CD4-positive, alpha-beta T cell (primary cell): ENCODE results near the gene GAST. TPM values are rescaled to one million over a fixed set of nuclear protein-coding genes. Genes with fewer than 3 reads are reported as not detected.

Experiments
- ATAC-seq: fragments of 200-7000 bp; cut with Tn5 transposase; one replicate; pipeline ENCODE4 v1.10.0; 2022; ENCODE audit warnings: mild to moderate bottlenecking; ENCODE audit not compliant: poor library complexity
- CTCF ChIA-PET: fragments of 350-600 bp; sonication (Branson Sonifier 250); formaldehyde crosslinking; loops from one replicate; lab custom pipeline; 2021; ENCODE audit warnings: antibody characterized with exemption, inconsistent platforms; lab: Charles Lee
- POLR2A ChIA-PET: fragments of 350-600 bp; sonication (Branson Sonifier 250); formaldehyde crosslinking; loops from one replicate; lab custom pipeline; 2021; ENCODE audit warnings: antibody characterized with exemption, inconsistent platforms; lab: Charles Lee
- DNase-seq, 14 experiments: peaks; one replicate each; pipeline ENCODE4 v3.0.0-alpha.2; 2013 to 2020; ENCODE audit warnings: mixed read lengths in 2 of 14
- H3K27ac ChIP-seq, 2 donors: one replicate each; pipeline versions ENCODE4 v1.5.1 to v1.7.0; 2013; ENCODE audit warnings: low read length in 2 of 2, low read depth in 1 of 2, mild to moderate bottlenecking in 1 of 2
- H3K27me3 ChIP-seq, 2 experiments: 1 replicate in 1 of 2; 2 replicates in 1 of 2; pipeline versions ENCODE4 v1.6.1 to v1.7.0; 2013; ENCODE audit warnings: low read length in 2 of 2, control low read depth in 1 of 2, mild to moderate bottlenecking in 1 of 2, moderate library complexity in 1 of 2; ENCODE audit not compliant: insufficient read depth in 2 of 2, control insufficient read depth in 1 of 2
- H3K36me3 ChIP-seq: one replicate; pipeline ENCODE4 v1.6.1; 2013; ENCODE audit warnings: low read length, control low read depth; ENCODE audit not compliant: insufficient read depth
- H3K4me1 ChIP-seq: one replicate; pipeline ENCODE4 v1.6.1; 2013; ENCODE audit warnings: low read length, control low read depth; ENCODE audit not compliant: insufficient read depth
- H3K4me3 ChIP-seq: one replicate; pipeline ENCODE4 v1.5.1; 2013; ENCODE audit warnings: mild to moderate bottlenecking, low read length, moderate library complexity
- H3K9me3 ChIP-seq, 2 experiments: 1 replicate in 1 of 2; 2 replicates in 1 of 2; pipeline versions ENCODE4 v1.6.1 to v1.7.0; 2013; ENCODE audit warnings: low read length in 2 of 2, mild to moderate bottlenecking in 2 of 2, control low read depth in 1 of 2, moderate library complexity in 1 of 2; ENCODE audit not compliant: control insufficient read depth in 1 of 2, insufficient read depth in 1 of 2
- H3K27ac Mint-ChIP-seq: one replicate; pipeline ENCODE4 v1.8.0; 2020; ENCODE audit warnings: mixed read lengths
- H3K27me3 Mint-ChIP-seq: one replicate; pipeline ENCODE4 v1.8.0; 2021; ENCODE audit warnings: mixed read lengths
- H3K36me3 Mint-ChIP-seq: one replicate; pipeline ENCODE4 v1.8.0; 2021; ENCODE audit warnings: low read depth, mixed read lengths
- H3K4me1 Mint-ChIP-seq: one replicate; pipeline ENCODE4 v1.8.0; 2021; ENCODE audit warnings: low read depth, mixed read lengths
- H3K4me3 Mint-ChIP-seq: one replicate; pipeline ENCODE4 v1.8.0; 2020; ENCODE audit warnings: mild to moderate bottlenecking, mixed read lengths
- H3K9me3 Mint-ChIP-seq: one replicate; pipeline ENCODE4 v1.8.0; 2020; ENCODE audit warnings: mixed read lengths
- CTCF ChIP-seq: fragments of 200-600 bp; IDR thresholded peaks from one replicate; pipeline ENCODE4 v1.8.0; 2022; ENCODE audit warnings: antibody characterized with exemption, mild to moderate bottlenecking
- intact Hi-C, 2 experiments: fragments of 100-400 bp; cut with DNase I in 1 of 2; cut with micrococcal nuclease in 1 of 2; formaldehyde crosslinking; loops; one replicate each; pipeline versions ENCODE4 v1.15.1 to v1.9.0; 2023 to 2025; cut with DNase I, micrococcal nuclease
- total RNA-seq, 174 experiments: library from RNA in 2 of 174; stranded (reverse) in 2 of 174; gene quantifications; one replicate each; pipeline ENCODE4 v1.2.3 and lab custom pipeline; 2021 to 2026

Gene GAST
- total RNA-seq, 2 experiments from 2014 or later, result not detected

GRCh38 chr17:41686281-41686680, 25.9 kb upstream of the GAST start:
- ChIA-PET CTCF (interaction anchor here (1.0 kb wide), 1 partner anchor 10 kb away, joined by 4 read pairs; no protein-coding TSS in a partner anchor), POLR2A (no interaction called here)
- Histone ChIP-seq H3K4me3 (no peak overlapping the region), H3K36me3 (peaks cover 22% of the 10 kb centered on the region), H3K27me3 (no peaks in the 10 kb centered on the region), H3K9me3 (no peaks in the 10 kb centered on the region), H3K4me1 (peaks cover 36% of the 10 kb centered on the region), H3K27ac (no peak overlapping the region)
- no peak for TF ChIP-seq CTCF
- Mint-ChIP-seq H3K4me1 (peaks cover 33% of the 10 kb centered on the region), H3K27me3 (peaks cover 10% of the 10 kb centered on the region), H3K4me3 (no peak overlapping the region), H3K9me3 (no peaks in the 10 kb centered on the region), H3K27ac (no peak overlapping the region), H3K36me3 (peaks cover 31% of the 10 kb centered on the region)
- intact Hi-C loops, result loop anchor here in 1 of 2 experiments (10.0 kb wide), 1 partner anchor 1041 kb away; the partner anchor contains the start of gene SMARCE1
- ATAC-seq, result no peak
- peak in 1 of 14 experiments; percentile 12 for DNase-seq

DNA sequence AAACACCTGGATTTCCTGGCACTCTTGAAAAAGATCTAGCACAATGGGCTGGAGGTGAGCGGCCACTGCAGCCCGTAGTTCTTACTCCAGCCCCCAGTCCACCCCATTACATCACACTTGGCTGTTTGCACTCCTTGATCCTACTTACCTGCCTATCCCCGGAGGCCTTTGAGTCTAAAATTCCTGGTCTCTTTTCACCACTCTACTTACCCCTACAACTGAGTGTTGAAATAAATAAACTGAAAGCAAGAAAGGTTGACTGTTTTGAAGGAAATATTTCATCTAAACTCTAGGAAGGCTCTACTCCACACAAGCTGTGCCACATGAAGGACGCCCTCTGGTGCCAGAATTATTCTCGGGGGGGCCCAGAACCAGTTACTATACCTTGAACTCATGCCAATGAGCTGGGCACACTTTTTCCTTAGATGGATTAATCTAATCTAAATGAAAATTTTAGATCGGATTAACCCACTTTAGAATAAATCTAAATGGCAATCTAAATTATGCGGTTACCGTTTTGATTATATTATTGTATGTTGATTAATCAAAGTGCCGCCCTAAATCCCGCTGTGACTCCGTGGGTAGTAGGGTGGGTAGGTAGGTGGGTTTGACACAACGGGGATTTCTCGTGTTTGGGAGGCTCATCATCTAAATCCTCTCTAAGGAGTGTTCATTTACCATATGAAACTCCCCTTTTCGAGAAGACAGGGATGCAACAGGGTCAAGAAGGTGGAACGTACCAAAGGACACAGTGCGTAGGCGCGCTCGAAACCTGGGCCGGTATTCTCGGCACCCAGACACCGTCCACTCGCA, 24.1 kb upstream of the GAST start:
- Histone ChIP-seq H3K4me3 (peak overlapping the region; percentile 81), H3K27me3 (no peaks in the 10 kb centered on the region), H3K4me1 (peaks cover 36% of the 10 kb centered on the region), H3K9me3 (no peaks in the 10 kb centered on the region), H3K36me3 (peaks cover 39% of the 10 kb centered on the region), H3K27ac (peak overlapping the region; percentile 99 to 100)
- peak overlapping the region; percentile 99 for H3K4me3 Mint-ChIP-seq
- intact Hi-C loops, result loop anchor here (1.0 to 10.0 kb wide), 4 partner anchors 9 to 1043 kb away; partner anchors contain the start of gene SMARCE1 (in 1 of the 2)
- peak; percentile 58 for TF ChIP-seq CTCF
- H3K36me3 Mint-ChIP-seq, result peaks cover 49% of the 10 kb centered on the region
- DNase-seq (peak; percentile 41 to 82 (median 62)), ATAC-seq (peak; percentile 9)
- peaks cover 10% of the 10 kb centered on the region for H3K27me3 Mint-ChIP-seq
- CTCF ChIA-PET, result interaction anchor here (1.5 to 5.4 kb wide), 5 partner anchors 8 to 139 kb away, joined by 4 to 77 read pairs (median 33); no protein-coding TSS in a partner anchor
- peaks cover 49% of the 10 kb centered on the region for H3K4me1 Mint-ChIP-seq
- no peaks in the 10 kb centered on the region for H3K9me3 Mint-ChIP-seq
- H3K27ac Mint-ChIP-seq, result peak overlapping the region; percentile 100
- POLR2A ChIA-PET, result interaction anchor here (0.6 to 5.6 kb wide), 59 partner anchors 10 to 1796 kb away, joined by 3 to 373 read pairs (median 4); partner anchors contain the start of genes ACLY, BECN1, CNP and DHX8

GRCh38 chr17:41688641-41689496, 23.3 kb upstream of the GAST start, which contains the start of gene EIF1:
Gene EIF1 (plus strand): TSS chr17:41688885. CDS start chr17:41689039, 154 bp downstream.
- intact Hi-C loops, result loop anchor here (1.0 to 10.0 kb wide), 4 partner anchors 10 to 1044 kb away; partner anchors contain the start of gene SMARCE1 (in 1 of the 2)
- H3K27ac Mint-ChIP-seq, result peak within 1 kb of the TSS; percentile 100
- peaks cover 10% of the 10 kb centered on the region for H3K27me3 Mint-ChIP-seq
- peak; percentile 99 to 100 (median 100) for DNase-seq
- peak within 1 kb of the TSS; percentile 99 for H3K4me3 Mint-ChIP-seq
- H3K4me1 Mint-ChIP-seq, result peaks cover 50% of the 10 kb centered on the region
- ChIA-PET CTCF (interaction anchor here (0.8 to 5.4 kb wide), 8 partner anchors 9 to 870 kb away, joined by 3 to 77 read pairs (median 10); no protein-coding TSS in a partner anchor), POLR2A (interaction anchor here (0.6 to 5.6 kb wide), 76 partner anchors 11 to 1795 kb away, joined by 3 to 373 read pairs (median 4); partner anchors contain the start of genes ACLY, BECN1, CNP and DHX8)
- TF ChIP-seq CTCF, result no peak
- H3K4me3 ChIP-seq, result peak within 1 kb of the TSS; percentile 81
- ATAC-seq, result peak; percentile 74
- no peaks in the 10 kb centered on the region for H3K9me3 Mint-ChIP-seq
- H3K36me3 Mint-ChIP-seq, result peaks cover 57% of the 10 kb centered on the region
- H3K36me3 ChIP-seq, result peaks cover 47% of the 10 kb centered on the region
- no peaks in the 10 kb centered on the region for H3K9me3 ChIP-seq
- H3K27ac ChIP-seq, result peak within 1 kb of the TSS; percentile 99 to 100
- no peaks in the 10 kb centered on the region for H3K27me3 ChIP-seq
- peaks cover 36% of the 10 kb centered on the region for H3K4me1 ChIP-seq
